ENCODE data around the gene ZNF20.

ZNF20 gene

GRCh38 chr19:12139885-12140544 lies at the start of gene ZNF20:
Gene ZNF20, minus strand, starts transcription at chr19:12140350. Its CDS starts 168 bp downstream, at chr19:12140182.
- DNase-seq (ENCODE audit: low read depth), result peak; percentile 77

- DNase-seq (ENCODE audit: low read depth), result no peak
Observed at GRCh38 chr19:12187625-12188024, 47.5 kb upstream of the ZNF20 start.

- no peak for DNase-seq (ENCODE audit: low read depth)
Observed at GRCh38 chr19:12180377-12180776, 40.2 kb upstream of the ZNF20 start.

GRCh38 chr19:12166626-12167025 lies 26.5 kb upstream of the ZNF20 start:
- DNase-seq (ENCODE audit: low read depth), result no peak

- no peak for DNase-seq (ENCODE audit: low read depth)
Observed at GRCh38 chr19:12163826-12164225, 23.7 kb upstream of the ZNF20 start.

GRCh38 chr19:12162882-12163806 lies 23.0 kb upstream of the ZNF20 start, which contains the start of gene ZNF136:
Gene ZNF136, plus strand, starts transcription at chr19:12163096. Its CDS starts 108 bp downstream, at chr19:12163204.
- DNase-seq (ENCODE audit: low read depth), result peak; percentile 86

- DNase-seq (ENCODE audit: low read depth), result no peak
Observed at GRCh38 chr19:12162513-12162881, 22.3 kb upstream of the ZNF20 start.

GRCh38 chr19:12159773-12160414 lies 19.7 kb upstream of the ZNF20 start:
- no peak for DNase-seq (ENCODE audit: low read depth)

GRCh38 chr19:12156223-12157058 lies 16.3 kb upstream of the ZNF20 start, which contains the start of gene ZNF625:
Gene ZNF625, minus strand, starts transcription at chr19:12156734. Its CDS starts 176 bp downstream, at chr19:12156558.
- DNase-seq (ENCODE audit: low read depth), result peak; percentile 66

- DNase-seq (ENCODE audit: low read depth), result no peak
Observed at GRCh38 chr19:12155324-12155860, 15.2 kb upstream of the ZNF20 start.

- DNase-seq (ENCODE audit: low read depth), result no peak
Observed at GRCh38 chr19:12145348-12145747, 5.2 kb upstream of the ZNF20 start.

- no peak for DNase-seq (ENCODE audit: low read depth)
Observed at GRCh38 chr19:12141405-12141736, 1.2 kb upstream of the ZNF20 start.

- peak; percentile 34 for DNase-seq (ENCODE audit: low read depth)
Observed at GRCh38 chr19:12140545-12141404, 625 bp upstream of the ZNF20 start.

GRCh38 chr19:12139269-12139668 lies 881 bp downstream of the ZNF20 start:
- DNase-seq (ENCODE audit: low read depth), result no peak

- no peak for DNase-seq (ENCODE audit: low read depth)
Observed at GRCh38 chr19:12137221-12137940, 2.8 kb downstream of the ZNF20 start.

GRCh38 chr19:12133069-12133468 lies 7.1 kb downstream of the ZNF20 start:
- DNase-seq (ENCODE audit: low read depth), result no peak

- no peak for DNase-seq (ENCODE audit: low read depth)
Observed at GRCh38 chr19:12126707-12127106, 13.4 kb downstream of the ZNF20 start.

GRCh38 chr19:12117201-12117970 lies 22.8 kb downstream of the ZNF20 start:
- no peak for DNase-seq (ENCODE audit: low read depth)

- no peak for DNase-seq (ENCODE audit: low read depth)
Observed at GRCh38 chr19:12113121-12113520, 27.0 kb downstream of the ZNF20 start.

All from HS-27A (cell line).